GM21515 (cell line): Measurements from ENCODE around the gene GPX7.

Source experiments
- ATAC-seq: cut with Tn5 transposase; IDR thresholded peaks from one replicate; pipeline ENCODE4 v1.9.1; 2021; ENCODE audit not compliant: unreplicated experiment

Gene GPX7

DNA sequence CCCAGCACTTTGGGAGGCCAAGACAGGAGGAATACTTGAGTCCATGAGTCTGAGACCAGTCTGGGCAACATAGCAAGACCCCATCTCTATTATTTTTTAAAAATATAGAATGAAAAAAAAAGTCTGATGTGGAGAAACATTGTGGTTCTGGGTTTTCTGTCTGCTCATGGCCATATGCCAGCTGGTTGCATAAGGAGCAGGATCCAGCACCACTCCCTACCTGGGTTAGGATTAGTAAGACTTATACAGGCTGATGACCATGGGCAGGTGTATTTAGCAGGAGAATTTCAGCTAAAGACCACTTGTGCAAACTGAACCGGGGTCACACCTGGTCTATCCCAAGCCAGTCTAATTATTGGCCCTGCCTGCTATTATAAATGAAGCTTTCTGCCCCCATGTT is 16.7 kb upstream of the GPX7 start:
- no peak for ATAC-seq

GRCh38 chr1:52588027-52588426 is 14.1 kb upstream of the GPX7 start:
- ATAC-seq = no peak

DNA sequence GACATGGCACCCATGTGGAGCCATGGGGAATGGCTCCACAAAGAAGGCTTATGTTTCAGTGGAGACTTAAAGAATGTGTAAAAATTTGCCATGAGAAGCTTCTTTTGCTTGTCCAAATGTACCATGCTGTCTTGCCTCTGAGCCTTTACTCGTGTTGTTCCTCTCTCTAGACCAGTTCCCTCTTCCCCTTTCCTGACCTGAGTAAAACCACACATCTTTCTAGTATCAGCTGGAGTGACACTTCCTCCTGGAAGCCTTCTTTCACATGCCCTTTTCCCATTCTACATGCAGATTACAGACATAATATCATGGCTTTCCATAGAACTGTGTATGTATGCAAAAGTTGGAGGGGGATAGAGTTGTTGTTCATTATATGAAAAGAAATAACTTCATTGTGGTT is 13.6 kb upstream of the GPX7 start:
- no peak for ATAC-seq

- no peak for ATAC-seq
Observed at GRCh38 chr1:52590266-52590665, 11.9 kb upstream of the GPX7 start.

- ATAC-seq = no peak
Observed at GRCh38 chr1:52592637-52593323, 9.4 kb upstream of the GPX7 start.

DNA sequence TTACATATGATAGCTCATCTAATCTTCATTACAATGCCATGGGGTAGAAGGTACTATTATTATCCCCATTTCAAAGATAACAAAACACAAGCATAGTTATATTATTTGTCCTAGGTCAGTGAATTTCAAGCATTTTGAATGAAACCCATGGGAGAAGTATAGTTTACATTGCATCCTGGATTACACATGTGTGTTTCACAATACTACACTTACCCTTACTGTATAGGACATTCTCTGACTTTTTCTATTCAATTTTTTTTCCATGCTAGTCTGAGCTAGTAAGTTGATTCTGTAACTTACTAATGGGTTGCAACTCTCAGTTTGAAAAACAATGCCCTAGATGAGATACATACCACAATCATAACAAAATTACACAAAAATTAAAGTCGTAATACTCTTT is 8.7 kb upstream of the GPX7 start:
- ATAC-seq = no peak

DNA sequence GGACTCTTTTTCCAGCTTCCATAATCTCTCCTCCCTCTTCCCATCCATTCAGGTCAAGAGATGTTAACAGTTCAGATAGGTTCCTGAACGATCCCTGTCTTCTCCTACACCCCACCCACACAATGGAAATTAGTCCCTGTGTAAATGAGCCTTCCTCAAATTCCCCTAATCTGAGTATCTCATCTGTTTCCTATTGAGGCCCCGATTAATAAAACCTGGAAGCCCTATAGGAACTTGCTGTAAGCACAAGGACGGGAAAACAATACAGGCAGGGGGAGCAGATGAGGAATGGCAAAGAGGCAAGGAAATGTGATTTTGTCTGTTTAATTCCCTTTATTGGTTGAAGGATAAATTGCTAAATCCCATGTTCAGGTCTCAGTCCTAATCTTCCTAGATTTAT is 7.1 kb upstream of the GPX7 start:
- ATAC-seq = no peak

DNA sequence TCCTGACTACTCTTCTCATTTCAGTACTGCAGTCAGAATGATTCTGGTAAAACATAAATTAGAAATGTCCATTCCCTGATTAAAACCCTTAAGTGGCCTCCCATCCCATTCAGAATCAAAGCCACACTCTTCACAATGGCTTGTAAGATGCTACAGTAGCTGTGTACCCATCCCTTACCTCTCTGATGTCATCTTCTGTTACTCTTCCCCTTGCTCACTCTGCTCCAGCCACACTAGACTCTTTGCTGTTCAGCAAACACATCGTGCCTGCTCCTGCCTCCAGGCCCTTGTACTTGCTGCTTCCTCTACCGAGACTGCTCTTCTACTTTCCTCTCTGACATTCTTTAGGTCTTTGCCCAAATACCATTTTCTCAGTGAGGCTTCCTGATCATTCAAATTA is 4.3 kb upstream of the GPX7 start:
- ATAC-seq = no peak

DNA sequence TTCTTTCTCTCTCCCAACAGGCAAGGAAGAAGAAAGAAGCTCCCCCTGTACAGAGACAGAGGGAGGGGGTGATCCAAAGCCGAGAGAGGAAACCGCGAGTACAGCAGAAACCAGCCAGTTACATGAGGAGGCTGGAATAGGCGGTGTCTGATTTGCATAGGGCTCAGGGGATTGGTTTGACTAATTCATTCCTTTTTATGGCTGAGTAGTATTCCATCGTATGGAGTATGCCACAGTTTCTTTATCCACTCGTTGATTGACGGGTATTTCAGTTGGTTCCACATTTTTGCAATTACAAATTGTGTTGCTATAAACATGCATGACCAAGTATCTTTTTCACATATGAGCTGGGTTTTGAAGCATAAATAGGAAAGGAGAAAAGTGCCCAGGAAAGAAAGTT is 3.4 kb upstream of the GPX7 start:
- ATAC-seq = no peak

- ATAC-seq = no peak
Observed at GRCh38 chr1:52599236-52599635, 2.9 kb upstream of the GPX7 start.

- no peak for ATAC-seq
Observed at GRCh38 chr1:52600533-52601179, 1.5 kb upstream of the GPX7 start.

GRCh38 chr1:52601519-52601918 is 652 bp upstream of the GPX7 start:
- ATAC-seq = no peak

GRCh38 chr1:52602856-52603600 is 857 bp downstream of the GPX7 start:
- no peak for ATAC-seq

- ATAC-seq = no peak
Observed at GRCh38 chr1:52603630-52604029, 1.5 kb downstream of the GPX7 start.

DNA sequence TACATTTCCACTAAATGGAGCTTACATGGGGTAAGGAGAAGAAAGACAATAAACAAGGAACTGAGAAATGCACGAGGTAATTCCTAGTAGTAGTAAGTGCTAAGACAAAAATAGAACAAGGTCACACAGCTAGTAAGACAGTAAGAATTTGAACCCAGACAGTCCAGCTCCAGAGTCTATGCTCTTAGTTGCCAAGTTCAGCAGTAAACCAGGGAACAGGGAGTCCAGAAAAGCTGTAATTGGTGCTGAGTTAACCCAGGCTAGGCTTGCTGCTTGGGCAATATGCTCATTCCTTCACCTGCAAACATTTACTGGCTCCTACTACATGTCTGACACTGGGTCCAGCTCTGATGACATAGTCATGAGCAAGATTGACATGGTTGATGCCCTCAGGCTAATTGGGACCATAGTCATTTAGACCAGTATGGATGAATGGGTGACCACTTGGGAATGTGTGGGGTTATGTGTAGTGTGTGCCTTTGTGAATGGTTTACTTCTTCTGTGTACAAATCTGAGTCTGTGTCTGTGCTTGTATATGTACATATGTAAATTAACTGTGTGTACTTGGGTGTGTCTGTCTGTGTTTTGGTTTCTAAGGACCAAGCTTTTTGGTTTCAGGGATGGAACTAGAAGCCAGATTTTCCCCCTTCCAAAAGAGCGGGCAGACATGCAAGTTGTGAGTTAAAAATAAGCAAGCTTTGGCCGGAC is 2.0 kb downstream of the GPX7 start:
- ATAC-seq = no peak

DNA sequence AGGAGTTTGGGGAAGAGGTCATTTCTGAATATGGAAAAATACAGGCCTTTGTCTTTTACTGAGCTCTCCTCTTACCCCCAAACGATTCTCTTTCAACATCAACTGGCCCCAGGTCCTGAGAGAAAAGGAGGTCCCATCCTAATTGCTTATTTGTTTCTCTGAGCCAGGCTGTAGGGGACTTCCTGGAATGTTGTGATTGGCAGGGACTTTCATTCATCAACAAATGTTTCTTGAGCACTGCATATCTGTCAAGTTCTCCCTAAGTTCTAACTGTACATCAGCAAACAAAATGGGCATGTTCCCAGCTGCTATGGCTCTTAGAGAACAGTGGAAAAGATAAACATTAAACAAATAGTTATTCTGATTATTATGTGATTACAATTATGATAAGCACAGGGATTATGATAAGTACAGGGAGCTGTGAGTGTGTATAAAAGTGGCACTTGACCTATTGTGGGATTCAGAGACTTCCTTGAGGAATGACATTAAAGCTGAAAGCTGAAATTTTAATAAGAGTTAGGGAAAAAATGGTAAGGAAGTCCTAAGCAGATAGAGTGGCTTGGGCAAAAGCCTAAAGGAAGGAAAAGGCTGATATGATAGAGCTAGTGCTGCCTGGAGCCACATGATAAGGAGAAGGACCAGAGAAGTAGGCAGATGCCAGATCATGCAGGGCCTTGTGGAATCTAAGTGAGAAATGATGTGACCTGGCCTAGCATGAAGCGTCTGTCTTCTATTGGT is 11.6 kb downstream of the GPX7 start:
- no peak for ATAC-seq

DNA sequence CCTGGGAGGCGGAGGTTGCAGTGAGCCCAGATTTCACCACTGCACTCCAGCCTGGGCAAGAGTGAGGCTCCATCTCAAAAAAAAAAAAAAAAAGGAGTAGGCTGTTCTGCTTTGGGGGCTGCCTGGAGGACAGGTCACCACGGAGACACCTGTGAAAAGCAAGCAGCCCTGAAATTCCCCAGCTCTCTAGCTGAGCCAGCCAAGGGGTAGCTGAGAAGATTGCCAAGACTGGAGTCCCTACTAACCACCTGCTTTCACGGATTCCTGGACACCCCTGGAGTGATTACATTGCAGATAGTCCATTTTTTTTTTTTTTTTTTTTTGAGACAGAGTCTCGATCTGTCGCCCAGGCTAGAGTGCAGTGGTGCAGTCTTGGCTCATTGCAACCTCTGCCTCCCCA is 12.5 kb downstream of the GPX7 start:
- ATAC-seq = no peak

DNA sequence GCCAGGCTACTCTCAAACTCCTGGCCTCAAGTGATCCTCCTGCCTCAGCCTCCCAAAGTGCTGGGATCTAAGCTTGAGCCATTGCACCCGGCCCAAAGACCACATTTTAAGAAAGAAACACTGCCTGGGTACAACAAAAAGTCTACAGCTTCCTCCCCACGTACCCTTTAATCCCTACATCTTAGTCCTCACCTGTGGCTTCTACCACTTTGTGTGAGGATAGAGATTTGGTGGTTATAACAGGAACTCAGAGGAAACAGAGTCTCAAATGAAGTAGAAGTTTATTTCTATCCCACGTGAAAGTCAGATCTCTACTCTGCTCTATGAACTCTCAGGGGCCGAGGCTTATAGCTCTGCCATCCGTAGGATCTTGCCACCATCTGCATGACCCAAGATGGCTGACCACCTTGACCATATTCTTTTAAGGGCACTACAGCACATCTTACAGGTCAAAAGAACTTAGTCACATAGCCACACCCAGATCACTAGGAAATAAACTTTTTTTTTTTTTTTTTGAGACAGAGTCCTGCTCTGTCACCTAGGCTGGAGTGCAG is 13.4 kb downstream of the GPX7 start:
- no peak for ATAC-seq

DNA sequence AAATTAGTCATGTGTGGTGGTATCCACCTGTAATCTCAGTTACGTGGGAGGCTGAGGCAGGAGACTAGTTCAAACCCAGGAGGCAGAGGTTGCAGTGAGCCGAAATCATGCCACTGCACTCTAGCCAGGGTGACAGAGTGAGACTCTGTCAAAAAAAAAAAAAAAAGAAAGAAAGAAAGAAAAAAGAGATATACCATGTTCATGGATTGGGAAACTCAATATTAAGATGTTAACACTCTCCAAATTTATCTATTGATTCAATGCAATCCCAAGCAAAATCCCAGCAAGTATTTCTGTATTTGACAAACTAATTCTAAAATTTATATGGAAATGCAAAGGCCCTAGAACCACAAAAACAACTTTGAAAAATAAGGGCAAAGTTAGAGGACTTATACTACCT is 19.8 kb downstream of the GPX7 start:
- ATAC-seq = no peak

- no peak for ATAC-seq
Observed at GRCh38 chr1:52623812-52624211, 21.6 kb downstream of the GPX7 start.

DNA sequence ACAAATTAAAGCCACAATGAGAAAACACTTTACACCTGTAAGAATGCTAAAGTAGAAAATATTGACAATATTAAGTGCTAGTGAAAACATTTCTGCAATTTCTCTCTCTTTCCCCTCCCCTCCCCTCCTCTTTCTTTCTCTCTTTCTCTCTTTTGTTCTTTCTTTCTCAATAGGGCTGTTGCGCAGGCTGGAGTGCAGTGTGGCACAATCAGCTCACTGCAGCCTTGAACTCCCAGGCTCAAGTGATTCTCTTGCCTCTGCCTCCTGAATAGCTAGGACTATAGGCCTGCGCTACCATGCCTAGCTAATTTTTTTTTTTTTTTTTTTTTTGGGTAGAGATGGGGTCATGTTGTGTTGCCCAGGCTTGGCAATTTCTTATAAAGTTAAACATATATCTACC is 24.9 kb downstream of the GPX7 start:
- ATAC-seq = no peak
